Suprapubic skin (tissue), 4 donors: ENCODE measurements around the gene SGCB. TPM values are rescaled to one million over a fixed set of nuclear protein-coding genes. Genes with fewer than 3 reads are reported as not detected.

Experiments used
- DNase-seq, 2 donors: peaks; one replicate each; pipeline ENCODE4 v3.0.0-alpha.2; 2019; ENCODE audit warnings: low spot score in 2 of 2
- H3K27ac ChIP-seq: fragments of 200-600 bp; sonication (generic); one replicate; pipeline ENCODE4 v1.5.1; 2019
- H3K27me3 ChIP-seq: fragments of 200-600 bp; sonication (generic); one replicate; pipeline ENCODE4 v1.5.1; 2019
- H3K36me3 ChIP-seq: fragments of 200-600 bp; sonication (generic); one replicate; pipeline ENCODE4 v1.5.1; 2019
- H3K4me1 ChIP-seq: fragments of 200-600 bp; sonication (generic); one replicate; pipeline ENCODE4 v1.5.1; 2019
- H3K4me3 ChIP-seq: fragments of 200-600 bp; sonication (generic); one replicate; pipeline ENCODE4 v1.5.1; 2019; ENCODE audit warnings: mild to moderate bottlenecking
- H3K9me3 ChIP-seq: fragments of 200-600 bp; sonication (generic); one replicate; pipeline ENCODE4 v1.5.1; 2019
- EP300 ChIP-seq: sonication (generic); formaldehyde crosslinking; IDR thresholded peaks from one replicate; pipeline ENCODE4 v1.6.1; 2017; ENCODE audit warnings: antibody characterized with exemption
- POLR2A ChIP-seq, 2 donors: fragments of 450-650 bp; IDR thresholded peaks; one replicate each; pipeline ENCODE4 v1.6.1; 2017; ENCODE audit warnings: antibody characterized with exemption in 2 of 2, mild to moderate bottlenecking in 2 of 2, moderate library complexity in 2 of 2
- POLR2AphosphoS5 ChIP-seq, 3 donors: sonication (generic); formaldehyde crosslinking; IDR thresholded peaks; one replicate each; pipeline ENCODE4 v1.6.1; 2017; ENCODE audit warnings: antibody characterized with exemption in 3 of 3
- WGBS: methylation state at CpG from one replicate; pipeline ENCODE4 v1.1.5; 2018; 5-methylcytosine and 5-hydroxymethylcytosine counted together
- total RNA-seq, 4 donors: library from RNA; depleted of rRNA; stranded (reverse); fragments of >200 nt; gene quantifications; one replicate each; pipeline ENCODE4 v1.1.0, GENCODE V29; 2016
- TF ChIP-seq, protein P1 (sequence below), 2 donors: fragments of 200-600 bp in 1 of 2; fragments of 450-650 bp in 1 of 2; sonication (generic) in 1 of 2; IDR thresholded peaks; one replicate each; pipeline ENCODE4 v1.5.1; 2016 to 2019; ENCODE audit warnings: antibody characterized with exemption in 2 of 2, mild to moderate bottlenecking in 1 of 2, moderate library complexity in 1 of 2

The SGCB gene
- total RNA-seq, 4 donors from 2014 or later = 7.0 to 8.9 (median 7.5) TPM

DNA sequence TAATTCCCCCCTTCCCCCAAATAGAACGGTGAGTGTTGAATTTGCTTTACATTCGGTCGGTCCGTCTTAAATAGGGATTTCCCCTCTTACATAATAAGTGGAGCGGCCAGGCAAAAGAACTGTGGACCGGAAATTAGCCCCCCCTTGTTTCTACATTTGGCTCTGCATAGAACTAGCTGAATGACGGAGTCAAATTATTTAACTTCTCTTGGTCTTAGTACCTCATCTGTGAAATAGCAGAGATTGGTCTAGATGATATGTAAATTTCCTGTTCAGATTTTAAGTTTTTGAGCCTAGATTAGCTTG lies 14.3 kb upstream of the SGCB start:
- Histone ChIP-seq H3K4me1 (peaks cover 19% of the 10 kb centered on the region), H3K36me3 (no peaks in the 10 kb centered on the region), H3K4me3 (peak overlapping the region; percentile 55), H3K9me3 (no peaks in the 10 kb centered on the region), H3K27ac (no peak overlapping the region), H3K27me3 (peaks cover 20% of the 10 kb centered on the region)
- no peak for DNase-seq
- no peak for TF ChIP-seq POLR2AphosphoS5 (IDR thresholded peaks at IDR 0.05)
- TF ChIP-seq, protein P1, sequence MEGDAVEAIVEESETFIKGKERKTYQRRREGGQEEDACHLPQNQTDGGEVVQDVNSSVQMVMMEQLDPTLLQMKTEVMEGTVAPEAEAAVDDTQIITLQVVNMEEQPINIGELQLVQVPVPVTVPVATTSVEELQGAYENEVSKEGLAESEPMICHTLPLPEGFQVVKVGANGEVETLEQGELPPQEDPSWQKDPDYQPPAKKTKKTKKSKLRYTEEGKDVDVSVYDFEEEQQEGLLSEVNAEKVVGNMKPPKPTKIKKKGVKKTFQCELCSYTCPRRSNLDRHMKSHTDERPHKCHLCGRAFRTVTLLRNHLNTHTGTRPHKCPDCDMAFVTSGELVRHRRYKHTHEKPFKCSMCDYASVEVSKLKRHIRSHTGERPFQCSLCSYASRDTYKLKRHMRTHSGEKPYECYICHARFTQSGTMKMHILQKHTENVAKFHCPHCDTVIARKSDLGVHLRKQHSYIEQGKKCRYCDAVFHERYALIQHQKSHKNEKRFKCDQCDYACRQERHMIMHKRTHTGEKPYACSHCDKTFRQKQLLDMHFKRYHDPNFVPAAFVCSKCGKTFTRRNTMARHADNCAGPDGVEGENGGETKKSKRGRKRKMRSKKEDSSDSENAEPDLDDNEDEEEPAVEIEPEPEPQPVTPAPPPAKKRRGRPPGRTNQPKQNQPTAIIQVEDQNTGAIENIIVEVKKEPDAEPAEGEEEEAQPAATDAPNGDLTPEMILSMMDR (IDR thresholded peaks at IDR 0.05) = no peak
- no peak for TF ChIP-seq EP300
- no peak for TF ChIP-seq POLR2A (IDR thresholded peaks at IDR 0.05)
- WGBS = 31% methylated on average over 7 of the region's 7 CpGs

DNA sequence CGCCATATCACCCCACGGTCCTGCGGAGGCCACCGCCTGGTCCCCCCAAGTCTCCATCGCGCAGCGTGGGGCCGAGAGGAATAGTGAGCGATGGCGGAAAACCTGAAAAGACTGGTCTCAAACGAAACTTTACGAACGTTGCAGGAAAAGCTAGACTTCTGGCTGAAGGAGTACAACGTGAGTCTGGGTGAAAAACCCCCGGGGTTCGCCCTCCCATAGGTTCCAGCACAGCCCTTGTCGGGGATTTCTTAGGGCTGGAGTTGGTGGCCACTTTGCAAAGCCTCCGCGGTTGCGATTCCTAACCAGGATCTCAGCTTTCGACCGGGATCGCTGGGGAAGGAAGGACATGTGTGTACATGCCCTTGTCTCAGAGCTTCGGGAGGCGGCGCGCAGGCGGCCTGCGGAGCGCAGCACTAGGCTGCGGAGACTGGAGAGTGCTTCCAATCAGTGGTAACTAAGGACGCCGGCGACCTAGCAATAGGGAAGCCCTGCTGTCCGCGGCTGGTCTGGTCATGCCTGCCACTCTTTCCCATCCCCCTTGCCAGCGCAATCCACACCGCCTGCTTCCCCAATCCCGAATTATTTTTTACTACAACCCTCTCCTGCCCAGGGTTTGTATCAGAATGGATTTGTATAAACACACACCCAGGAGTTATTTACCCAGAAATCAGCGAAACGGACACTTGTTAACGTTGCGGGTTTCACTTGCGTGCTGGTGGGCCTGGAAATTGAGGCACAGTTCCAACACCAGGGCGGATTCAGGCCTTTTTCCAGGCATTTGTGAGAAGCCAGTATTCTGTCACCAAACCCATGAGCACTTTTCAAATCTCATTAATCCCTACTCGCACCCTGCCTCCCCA lies 13.7 kb upstream of the SGCB start:
- Histone ChIP-seq H3K36me3 (no peaks in the 10 kb centered on the region), H3K4me1 (peaks cover 16% of the 10 kb centered on the region), H3K4me3 (peak overlapping the region; percentile 55), H3K27me3 (peaks cover 20% of the 10 kb centered on the region), H3K9me3 (no peaks in the 10 kb centered on the region), H3K27ac (peak overlapping the region; percentile 52)
- DNase-seq = peak in 1 of 2 donors; percentile 76
- WGBS = 12% methylated on average over 22 of the region's 46 CpGs
- no peak for TF ChIP-seq POLR2A (IDR thresholded peaks at IDR 0.05)

DNA sequence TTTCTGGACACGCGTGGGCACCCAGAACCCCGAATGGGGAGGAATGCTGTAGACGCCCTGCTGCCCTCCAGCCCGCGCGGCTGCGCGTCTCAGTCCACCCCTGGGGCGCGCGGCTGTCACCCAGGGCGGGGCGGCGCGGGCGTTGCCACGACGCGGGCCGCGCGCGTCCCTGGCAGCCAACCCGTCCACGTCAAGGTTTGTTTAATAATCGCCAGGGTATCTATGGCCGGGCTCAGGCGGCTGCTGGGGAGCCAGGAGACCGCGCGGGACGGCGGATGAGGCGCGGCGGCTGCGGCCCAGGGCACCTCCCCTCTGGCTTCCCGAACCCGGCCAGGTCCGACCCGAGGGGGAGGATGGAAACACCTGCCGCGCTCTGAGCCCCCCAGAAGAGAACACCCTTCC lies 13.1 kb upstream of the SGCB start, which contains the start of gene SPATA18:
Gene SPATA18 (plus strand): TSS at position 92 of the 402 bp plus-strand sequence. CDS start 401 bp downstream, outside the sequence.
- peak in 1 of 2 donors; percentile 62 for DNase-seq
- Histone ChIP-seq H3K27me3 (peaks cover 20% of the 10 kb centered on the region), H3K4me3 (peak within 1 kb of the TSS; percentile 55), H3K27ac (peak within 1 kb of the TSS; percentile 52), H3K9me3 (no peaks in the 10 kb centered on the region), H3K4me1 (peaks cover 16% of the 10 kb centered on the region), H3K36me3 (no peaks in the 10 kb centered on the region)
- 2% methylated on average over 12 of the region's 44 CpGs for WGBS
- peak in 1 of 2 donors; percentile 18 for TF ChIP-seq POLR2A (IDR thresholded peaks at IDR 0.05)
- TF ChIP-seq, protein P1 (IDR thresholded peaks at IDR 0.05) = no peak

DNA sequence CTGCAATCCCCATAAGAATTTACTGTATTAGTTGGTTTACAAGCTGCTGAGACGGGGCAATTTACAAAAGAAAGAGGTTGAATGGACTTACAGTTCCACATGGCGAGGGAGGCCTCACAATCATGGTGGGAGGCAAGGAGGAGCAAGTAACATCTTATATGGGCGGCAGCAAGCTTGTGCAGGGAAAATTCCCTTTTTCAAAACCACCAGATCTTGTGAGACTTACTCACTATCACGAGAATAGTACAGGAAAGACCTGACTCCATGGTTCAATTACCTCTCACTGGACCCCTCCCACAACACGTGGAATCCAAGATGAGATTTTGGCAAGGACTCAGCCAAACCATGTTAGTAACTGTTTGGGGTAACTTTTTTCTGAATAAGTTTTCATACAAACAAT lies 11.2 kb upstream of the SGCB start:
- no peaks in the 10 kb centered on the region for H3K36me3 ChIP-seq
- H3K27me3 ChIP-seq = peaks cover 20% of the 10 kb centered on the region
- H3K9me3 ChIP-seq = no peaks in the 10 kb centered on the region
- TF ChIP-seq EP300 = no peak
- TF ChIP-seq, protein P1 (IDR thresholded peaks at IDR 0.05) = no peak
- TF ChIP-seq POLR2A (IDR thresholded peaks at IDR 0.05) = no peak
- no peak for TF ChIP-seq POLR2AphosphoS5 (IDR thresholded peaks at IDR 0.05)
- no peak for DNase-seq
- WGBS = 84% methylated on average over 5 of the region's 5 CpGs
- peaks cover 16% of the 10 kb centered on the region for H3K4me1 ChIP-seq
- no peak overlapping the region for H3K27ac ChIP-seq
- H3K4me3 ChIP-seq = no peak overlapping the region

DNA sequence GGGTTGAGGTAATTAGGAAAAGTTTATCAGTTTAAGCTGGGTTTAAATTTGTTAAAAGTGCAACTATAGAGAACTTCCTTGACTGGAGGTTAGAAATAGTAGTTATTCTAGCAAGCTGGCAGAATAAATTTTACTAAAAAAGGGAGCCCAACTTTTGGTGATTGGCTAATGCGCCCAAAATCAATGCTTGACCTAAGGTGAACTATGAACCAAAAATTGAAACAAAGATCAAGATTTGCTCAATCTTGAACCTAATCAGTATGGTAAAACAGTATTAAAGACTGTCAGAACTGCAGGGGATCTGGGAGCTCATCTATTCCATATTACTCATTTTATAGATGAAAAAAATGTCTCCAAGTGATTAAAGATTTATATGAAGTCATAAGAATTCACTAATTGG lies 6.9 kb upstream of the SGCB start:
- H3K27ac ChIP-seq = no peak overlapping the region
- TF ChIP-seq POLR2AphosphoS5 (IDR thresholded peaks at IDR 0.05) (no peak), EP300 (no peak), POLR2A (IDR thresholded peaks at IDR 0.05) (no peak)
- TF ChIP-seq, protein P1 (IDR thresholded peaks at IDR 0.05) = no peak
- H3K27me3 ChIP-seq = peaks cover 19% of the 10 kb centered on the region
- no peak for DNase-seq
- H3K9me3 ChIP-seq = no peaks in the 10 kb centered on the region
- H3K4me1 ChIP-seq = no peaks in the 10 kb centered on the region
- no peaks in the 10 kb centered on the region for H3K36me3 ChIP-seq
- H3K4me3 ChIP-seq = no peak overlapping the region
- WGBS = 100% methylated on average over 1 of the region's 1 CpG
